GM12873 (cell line): ENCODE data around the gene MECR.

Source experiments
- TF ChIP-seq, protein P1 (sequence below): IDR thresholded peaks from 2 replicates; pipeline ENCODE4 v1.5.1; 2012; ENCODE audit warnings: low read depth, mild to moderate bottlenecking, moderate library complexity, low read length, control low read depth; ENCODE audit not compliant: insufficient read depth; ENCODE audit errors: missing control alignments

Gene MECR

DNA sequence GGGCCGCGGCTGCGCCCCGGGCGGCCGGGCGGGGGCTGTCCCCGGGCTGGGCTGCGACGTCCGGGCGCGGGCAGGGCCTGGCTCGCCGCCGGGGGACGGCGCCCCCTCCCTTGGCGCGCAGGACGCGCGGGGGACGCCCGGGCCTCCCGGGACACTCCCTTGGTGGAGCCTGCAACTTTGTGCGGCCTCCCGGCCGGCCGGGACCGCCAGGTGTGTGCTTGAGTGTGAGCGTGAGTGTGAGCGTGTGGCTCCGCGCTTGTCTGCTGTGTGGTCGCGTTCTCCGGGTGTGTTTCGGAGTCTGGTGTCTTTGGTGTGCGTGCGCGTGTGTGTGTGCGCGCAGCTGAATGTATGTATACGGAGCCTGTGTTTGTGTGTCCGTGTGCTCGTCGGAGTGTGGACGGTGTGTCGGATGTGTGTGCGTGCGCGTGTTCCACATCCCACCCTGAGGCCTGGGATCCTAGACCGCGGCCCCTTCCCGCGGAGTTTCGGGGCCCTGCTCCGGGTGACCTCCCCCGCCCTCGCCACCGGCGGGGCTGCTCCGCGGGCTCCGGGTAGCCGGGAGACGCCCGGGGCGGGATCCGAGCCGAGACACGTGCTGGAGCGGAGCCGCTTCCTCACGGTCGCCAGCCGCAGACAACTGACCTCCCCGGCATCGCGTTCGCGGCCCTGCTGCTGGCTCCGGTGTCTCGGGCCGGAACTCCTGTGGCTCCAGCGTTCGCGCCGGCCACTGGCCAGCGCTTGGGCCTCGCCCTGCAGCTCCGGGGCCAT is 7.3 kb upstream of the MECR start:
- TF ChIP-seq, protein P1, sequence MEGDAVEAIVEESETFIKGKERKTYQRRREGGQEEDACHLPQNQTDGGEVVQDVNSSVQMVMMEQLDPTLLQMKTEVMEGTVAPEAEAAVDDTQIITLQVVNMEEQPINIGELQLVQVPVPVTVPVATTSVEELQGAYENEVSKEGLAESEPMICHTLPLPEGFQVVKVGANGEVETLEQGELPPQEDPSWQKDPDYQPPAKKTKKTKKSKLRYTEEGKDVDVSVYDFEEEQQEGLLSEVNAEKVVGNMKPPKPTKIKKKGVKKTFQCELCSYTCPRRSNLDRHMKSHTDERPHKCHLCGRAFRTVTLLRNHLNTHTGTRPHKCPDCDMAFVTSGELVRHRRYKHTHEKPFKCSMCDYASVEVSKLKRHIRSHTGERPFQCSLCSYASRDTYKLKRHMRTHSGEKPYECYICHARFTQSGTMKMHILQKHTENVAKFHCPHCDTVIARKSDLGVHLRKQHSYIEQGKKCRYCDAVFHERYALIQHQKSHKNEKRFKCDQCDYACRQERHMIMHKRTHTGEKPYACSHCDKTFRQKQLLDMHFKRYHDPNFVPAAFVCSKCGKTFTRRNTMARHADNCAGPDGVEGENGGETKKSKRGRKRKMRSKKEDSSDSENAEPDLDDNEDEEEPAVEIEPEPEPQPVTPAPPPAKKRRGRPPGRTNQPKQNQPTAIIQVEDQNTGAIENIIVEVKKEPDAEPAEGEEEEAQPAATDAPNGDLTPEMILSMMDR, result no peak

DNA sequence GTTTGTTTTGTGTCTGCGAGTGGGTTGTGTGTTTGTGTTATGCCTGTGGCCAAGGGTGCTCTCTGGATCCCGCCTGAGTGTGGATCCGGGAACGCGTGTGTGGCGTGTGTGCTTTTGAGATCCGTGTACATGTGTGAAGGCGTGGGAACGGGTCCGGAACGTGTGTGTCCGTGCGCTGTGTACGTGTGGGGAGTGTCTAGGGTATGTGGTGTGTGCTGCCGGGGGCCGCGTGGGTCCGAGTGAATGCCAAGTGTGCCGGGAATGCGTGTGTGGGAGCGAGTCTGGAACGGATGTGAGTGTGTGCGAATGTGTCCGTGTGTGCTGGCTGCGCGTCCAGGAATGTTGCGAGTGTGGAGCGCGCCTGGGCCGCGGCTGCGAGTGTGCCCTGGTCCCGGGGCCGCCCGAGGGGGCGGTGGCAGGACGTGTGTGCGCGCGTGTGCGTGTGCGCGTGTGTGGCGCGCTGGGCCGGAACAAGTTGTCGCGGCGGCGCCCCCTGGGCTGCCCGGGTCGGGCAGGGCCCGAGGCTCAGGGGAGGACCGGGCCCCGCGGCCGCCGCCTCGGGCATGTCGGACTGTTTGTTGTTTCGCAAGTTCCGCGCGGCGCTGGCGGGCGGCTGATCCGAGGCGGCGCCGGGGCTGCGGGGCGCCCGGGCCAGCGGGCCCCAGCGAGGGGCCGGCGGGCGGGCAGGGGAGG is 6.5 kb upstream of the MECR start:
- TF ChIP-seq, protein P1, result no peak

DNA sequence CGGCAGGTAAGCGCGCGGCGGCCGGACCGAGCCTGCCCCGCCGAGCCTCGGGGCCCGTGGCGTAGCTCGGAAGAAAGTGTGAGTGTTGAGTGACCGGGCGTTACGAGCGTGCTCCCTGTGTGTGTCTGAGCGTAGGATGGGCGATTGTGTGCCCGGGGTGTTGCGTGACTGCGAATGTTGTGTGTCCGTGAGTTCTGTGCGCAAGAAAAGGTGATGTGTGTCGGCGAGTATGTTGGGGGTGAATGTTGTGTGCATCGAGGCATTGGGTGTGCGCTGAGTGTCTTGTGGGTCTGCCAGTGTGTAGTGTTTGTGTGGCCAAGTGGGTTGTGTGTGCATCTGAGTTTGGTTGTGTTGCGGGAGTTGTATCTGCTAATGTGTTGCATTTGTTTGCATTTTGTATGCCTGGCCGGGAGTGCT is 6.0 kb upstream of the MECR start:
- TF ChIP-seq, protein P1, result no peak

DNA sequence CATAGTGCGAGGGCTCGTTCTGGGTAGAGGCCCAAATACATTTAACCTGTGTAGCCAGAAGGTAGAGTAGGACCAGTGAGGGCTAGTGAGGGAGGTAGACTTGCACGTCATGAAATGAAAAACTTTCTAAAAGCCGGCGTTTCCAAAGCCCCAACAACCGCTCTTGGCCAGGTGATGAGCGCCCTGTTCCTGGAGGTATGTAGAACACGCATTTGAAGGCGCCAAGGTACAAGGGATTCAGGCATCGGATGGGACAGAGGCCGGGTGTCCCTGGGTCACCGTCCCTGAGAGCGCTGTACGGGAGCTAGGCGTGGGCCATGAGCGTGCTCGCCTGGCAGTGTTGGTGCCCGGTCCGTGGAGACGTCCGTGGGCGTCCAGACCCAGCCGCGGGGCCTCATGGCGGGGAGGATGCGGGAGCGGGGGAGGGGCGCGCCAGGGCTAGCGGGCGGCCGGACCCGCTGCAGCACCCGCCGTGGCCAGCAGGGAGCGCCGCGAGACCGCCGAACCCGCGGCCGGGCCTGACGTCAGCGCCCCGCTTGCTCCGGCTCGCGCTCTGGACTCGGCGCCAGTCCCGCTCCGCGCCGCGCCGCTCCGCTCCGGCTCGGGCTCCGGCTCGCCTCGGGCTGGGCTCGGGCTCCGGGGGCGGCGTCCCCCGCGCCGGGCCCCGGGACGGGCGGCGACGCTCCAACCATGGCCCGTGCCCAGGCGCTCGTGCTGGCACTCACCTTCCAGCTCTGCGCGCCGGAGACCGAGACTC is 5.4 kb upstream of the MECR start, which contains the start of gene PTPRU:
TSS of gene PTPRU (plus strand) at position 568 of the 757 bp plus-strand sequence. CDS start at position 691, 123 bp downstream.
- TF ChIP-seq, protein P1, result peak; percentile 66

DNA sequence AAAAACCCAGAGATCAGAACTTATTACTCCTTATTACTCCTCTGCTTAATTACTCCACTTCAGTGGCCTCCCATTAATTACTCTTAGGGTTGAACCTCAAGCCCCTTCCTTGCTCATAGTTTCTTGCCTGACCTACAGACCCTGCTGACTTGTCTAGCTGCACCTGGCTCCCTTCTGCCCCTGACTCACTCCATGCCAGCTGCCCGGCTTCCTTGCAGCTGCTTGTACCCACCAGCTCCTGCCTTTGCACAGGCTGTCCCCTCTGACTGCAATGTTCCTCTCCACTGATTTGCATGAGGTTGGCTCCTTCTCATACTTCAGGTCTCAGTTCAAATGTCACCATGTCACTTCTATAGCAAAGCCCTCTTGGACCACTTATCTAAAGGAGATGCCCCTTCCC is 3.7 kb upstream of the MECR start:
- TF ChIP-seq, protein P1, result no peak

DNA sequence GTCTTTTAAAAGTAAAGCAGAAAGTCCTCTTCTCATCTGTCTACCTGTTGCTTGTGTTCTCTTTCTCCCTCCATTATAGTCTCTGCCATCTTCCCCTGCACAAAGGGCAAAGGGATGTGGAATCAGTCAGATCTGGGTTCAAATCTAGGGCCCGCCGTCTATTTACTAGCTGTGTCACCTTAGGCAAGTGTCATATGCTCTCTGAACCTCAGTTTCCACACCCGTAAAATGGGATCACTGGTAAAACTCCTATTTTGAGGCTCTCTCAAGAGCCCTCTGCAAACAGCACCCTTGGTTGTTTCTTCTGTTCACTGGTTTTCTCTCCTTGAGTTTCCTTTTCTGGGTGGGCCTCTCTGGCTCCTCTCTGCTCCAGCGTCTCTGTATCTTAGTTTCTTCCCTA is 3.0 kb upstream of the MECR start:
- TF ChIP-seq, protein P1, result no peak

DNA sequence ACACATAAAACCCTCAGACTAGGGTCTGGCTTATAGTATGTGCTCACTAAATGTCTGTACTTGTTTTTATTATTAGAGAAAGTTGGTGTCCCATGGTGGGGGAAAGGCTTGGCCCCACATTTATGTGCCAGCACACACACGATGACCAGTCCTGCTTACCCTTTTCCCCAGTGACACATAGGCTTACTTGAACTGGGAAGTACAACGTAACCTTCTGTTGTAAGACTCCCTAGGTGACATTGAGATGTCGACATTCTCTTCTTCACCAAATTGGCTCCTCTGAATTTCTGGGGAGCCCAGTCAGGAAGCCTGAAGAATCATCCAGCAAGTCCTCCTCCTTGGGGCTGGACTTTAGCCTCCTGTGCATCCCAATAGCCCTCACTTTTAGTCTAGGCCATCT is 1.7 kb upstream of the MECR start:
- TF ChIP-seq, protein P1, result no peak
